Measurements from ENCODE around the gene MRPL3. TPM values are rescaled to one million over a fixed set of nuclear protein-coding genes. Genes with fewer than 3 reads are reported as not detected.

MRPL3 gene
- total and polyA plus RNA-seq, 11 donors = 50.3 to 137 (median 51.9) TPM

DNA sequence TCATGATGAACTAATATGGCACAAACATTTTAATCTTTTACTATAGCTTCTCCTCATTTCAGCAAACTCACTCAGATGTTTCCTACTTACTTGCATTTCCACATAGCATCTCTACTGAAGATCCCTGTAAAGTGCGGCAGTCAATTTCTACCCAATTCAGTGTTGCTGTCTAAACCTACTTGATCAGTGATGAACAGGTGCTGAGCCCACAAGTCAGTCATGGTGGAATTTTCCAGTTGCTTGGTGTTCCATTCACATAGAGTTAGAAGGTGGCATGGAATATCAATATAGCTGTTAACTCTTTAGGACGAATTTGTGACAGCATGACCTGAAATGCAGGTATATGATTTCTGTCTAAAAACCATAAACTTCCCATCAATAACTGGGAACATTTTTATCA is 22.7 kb downstream of the MRPL3 start:
- DNase-seq (no peak), ATAC-seq (no peak)
- 89 to 98% (median 97%) methylated on average over 2 of the region's 2 CpGs for WGBS, 4 donors
- no peaks in the 10 kb centered on the region for H3K9me3 ChIP-seq
- H3K4me1 ChIP-seq = peaks cover 0 to 4% (median 0%) of the 10 kb centered on the region in 12 donors
- H3K27ac ChIP-seq = no peak overlapping the region
- no peaks in the 10 kb centered on the region for H3K27me3 ChIP-seq
- no peak overlapping the region for H3K4me3 ChIP-seq
- peaks cover 0 to 57% (median 26%) of the 10 kb centered on the region in 9 donors for H3K36me3 ChIP-seq
- TF ChIP-seq POLR2A (IDR thresholded peaks at IDR 0.05) = no peak
- intact Hi-C loops (cut with DNase I) = no loop called here

DNA sequence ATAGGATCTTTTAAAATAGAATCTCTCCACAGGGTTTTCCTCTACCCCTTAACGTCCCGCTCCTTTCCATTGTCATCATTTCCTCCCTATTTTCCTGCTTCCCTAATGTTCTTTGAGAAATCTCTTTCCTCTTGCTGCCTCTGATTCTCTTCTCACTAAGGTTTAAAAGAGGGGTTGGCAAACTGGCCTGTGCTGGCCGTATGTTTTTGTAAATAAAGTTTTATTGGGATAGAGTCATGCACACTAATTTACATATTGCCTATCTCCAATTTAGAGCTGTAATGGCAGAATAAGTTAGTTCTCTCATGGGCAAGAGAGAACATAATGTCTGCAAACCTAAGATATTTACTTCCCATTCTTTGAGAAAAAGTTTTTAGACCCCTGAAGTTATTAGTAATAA is 25.0 kb downstream of the MRPL3 start:
- intact Hi-C loops (cut with DNase I) = no loop called here
- peaks cover 0 to 37% (median 12%) of the 10 kb centered on the region in 9 donors for H3K36me3 ChIP-seq
- 60 to 68% (median 63%) methylated on average over 3 of the region's 3 CpGs for WGBS, 4 donors
- H3K4me1 ChIP-seq = peaks cover 0 to 4% (median 0%) of the 10 kb centered on the region in 12 donors
- no peak overlapping the region for H3K4me3 ChIP-seq
- H3K9me3 ChIP-seq = no peaks in the 10 kb centered on the region
- no peak for DNase-seq
- no peak for ATAC-seq
- H3K27ac ChIP-seq = no peak overlapping the region
- no peaks in the 10 kb centered on the region for H3K27me3 ChIP-seq
- TF ChIP-seq, protein P1, sequence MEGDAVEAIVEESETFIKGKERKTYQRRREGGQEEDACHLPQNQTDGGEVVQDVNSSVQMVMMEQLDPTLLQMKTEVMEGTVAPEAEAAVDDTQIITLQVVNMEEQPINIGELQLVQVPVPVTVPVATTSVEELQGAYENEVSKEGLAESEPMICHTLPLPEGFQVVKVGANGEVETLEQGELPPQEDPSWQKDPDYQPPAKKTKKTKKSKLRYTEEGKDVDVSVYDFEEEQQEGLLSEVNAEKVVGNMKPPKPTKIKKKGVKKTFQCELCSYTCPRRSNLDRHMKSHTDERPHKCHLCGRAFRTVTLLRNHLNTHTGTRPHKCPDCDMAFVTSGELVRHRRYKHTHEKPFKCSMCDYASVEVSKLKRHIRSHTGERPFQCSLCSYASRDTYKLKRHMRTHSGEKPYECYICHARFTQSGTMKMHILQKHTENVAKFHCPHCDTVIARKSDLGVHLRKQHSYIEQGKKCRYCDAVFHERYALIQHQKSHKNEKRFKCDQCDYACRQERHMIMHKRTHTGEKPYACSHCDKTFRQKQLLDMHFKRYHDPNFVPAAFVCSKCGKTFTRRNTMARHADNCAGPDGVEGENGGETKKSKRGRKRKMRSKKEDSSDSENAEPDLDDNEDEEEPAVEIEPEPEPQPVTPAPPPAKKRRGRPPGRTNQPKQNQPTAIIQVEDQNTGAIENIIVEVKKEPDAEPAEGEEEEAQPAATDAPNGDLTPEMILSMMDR (IDR thresholded peaks at IDR 0.05) = no peak
- no peak for TF ChIP-seq POLR2A (IDR thresholded peaks at IDR 0.05)

DNA sequence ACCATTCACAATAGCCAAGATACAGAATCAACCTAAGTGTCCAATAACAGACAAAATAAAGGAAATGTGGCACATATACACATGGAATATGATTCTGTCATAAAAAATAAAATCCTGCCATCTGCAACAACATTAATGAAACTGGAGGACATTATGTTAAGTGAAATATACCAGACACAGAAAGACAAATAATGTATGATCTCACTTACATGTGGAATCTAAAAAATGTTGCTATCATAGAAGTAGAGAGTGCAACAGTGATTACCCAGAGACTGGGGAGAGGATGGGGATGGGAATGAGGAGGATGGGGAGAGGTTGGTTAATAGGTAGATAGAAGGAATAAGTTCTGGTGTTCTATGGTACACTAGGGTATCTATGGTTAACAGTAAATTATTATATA is 28.7 kb downstream of the MRPL3 start:
- no peaks in the 10 kb centered on the region for H3K27me3 ChIP-seq
- intact Hi-C loops (cut with DNase I) = no loop called here
- TF ChIP-seq, protein P1 (IDR thresholded peaks at IDR 0.05) = no peak
- TF ChIP-seq POLR2A (IDR thresholded peaks at IDR 0.05) = no peak
- ATAC-seq (no peak), DNase-seq (no peak)
- no peaks in the 10 kb centered on the region for H3K9me3 ChIP-seq
- peaks cover 0 to 4% (median 0%) of the 10 kb centered on the region in 12 donors for H3K4me1 ChIP-seq
- no peak overlapping the region for H3K4me3 ChIP-seq
- H3K36me3 ChIP-seq = peaks cover 0 to 32% (median 24%) of the 10 kb centered on the region in 9 donors
- H3K27ac ChIP-seq = no peak overlapping the region

DNA sequence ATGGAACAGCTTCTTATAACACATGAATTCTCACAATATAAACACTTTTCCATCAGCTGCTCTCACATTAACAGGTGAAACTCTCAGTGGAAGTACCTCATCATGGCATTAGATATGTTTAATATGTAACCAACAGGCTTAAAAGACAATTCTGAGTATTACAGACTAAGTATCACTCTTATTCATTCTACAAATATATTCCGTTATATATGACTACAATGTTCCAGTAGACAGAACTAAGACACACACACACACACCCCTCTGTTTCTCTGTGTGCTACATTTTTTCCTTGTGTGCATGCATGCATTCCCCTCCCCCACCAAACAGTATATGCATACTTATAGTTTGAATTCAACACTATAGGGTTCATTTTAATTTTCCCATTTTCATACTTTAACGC is 32.4 kb downstream of the MRPL3 start:
- H3K27ac ChIP-seq = no peak overlapping the region
- 98 to 100% (median 99%) methylated on average over 2 of the region's 2 CpGs for WGBS, 4 donors
- intact Hi-C loops (cut with DNase I) = no loop called here
- ATAC-seq (no peak), DNase-seq (no peak)
- H3K4me1 ChIP-seq = peaks cover 0 to 3% (median 0%) of the 10 kb centered on the region in 12 donors
- no peaks in the 10 kb centered on the region for H3K27me3 ChIP-seq
- H3K9me3 ChIP-seq = no peaks in the 10 kb centered on the region
- no peak for TF ChIP-seq POLR2A (IDR thresholded peaks at IDR 0.05)
- TF ChIP-seq, protein P1 (IDR thresholded peaks at IDR 0.05) = no peak
- H3K36me3 ChIP-seq = peaks cover 0 to 62% (median 57%) of the 10 kb centered on the region in 9 donors
- no peak overlapping the region for H3K4me3 ChIP-seq

DNA sequence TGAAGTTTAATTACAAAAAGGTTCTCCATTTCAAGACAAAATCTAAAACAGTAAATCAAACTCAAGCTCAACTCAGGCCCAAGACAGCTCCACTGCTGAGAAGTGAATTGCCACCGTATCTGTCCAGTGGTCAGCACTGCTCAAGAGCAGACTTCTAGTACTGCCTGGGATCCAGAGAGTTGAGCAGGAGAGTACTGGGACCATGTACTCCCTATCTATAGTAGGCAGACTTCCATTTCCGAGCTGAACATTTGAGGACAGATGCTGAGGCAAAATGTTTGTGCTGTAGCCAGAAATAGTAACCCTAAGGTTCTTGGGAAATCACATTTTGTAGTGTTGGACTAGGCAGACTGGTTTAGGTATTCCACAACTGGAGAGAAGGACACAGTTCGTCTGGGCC is 44.1 kb downstream of the MRPL3 start:
- Histone ChIP-seq H3K4me3 (no peak overlapping the region), H3K36me3 (peaks cover 0 to 45% (median 31%) of the 10 kb centered on the region in 9 donors), H3K4me1 (peaks cover 0 to 6% (median 0%) of the 10 kb centered on the region in 12 donors), H3K9me3 (no peaks in the 10 kb centered on the region), H3K27ac (no peak overlapping the region), H3K27me3 (no peaks in the 10 kb centered on the region)
- TF ChIP-seq POLR2A (IDR thresholded peaks at IDR 0.05) = no peak
- TF ChIP-seq, protein P1 (IDR thresholded peaks at IDR 0.05) = no peak
- intact Hi-C loops (cut with DNase I) = no loop called here
- WGBS, 4 donors = 53 to 61% (median 58%) methylated on average over 3 of the region's 3 CpGs
- ATAC-seq (peak; percentile 60 to 89 (median 66)), DNase-seq (no peak)

All from heart left ventricle (tissue), 16 donors.